CD4-positive, alpha-beta T cell treated with Interferon gamma for 1 hour (primary cell): ENCODE results near the gene RMRP.
"Not testable (repeated sequence)": the region's sequence is repeated elsewhere in the genome, so short reads cannot be mapped to it uniquely, and the experiment has no call there.

Source experiments
- DNase-seq: peaks from one replicate; pipeline ENCODE4 v3.0.0-alpha.2; 2020

The RMRP gene

DNA sequence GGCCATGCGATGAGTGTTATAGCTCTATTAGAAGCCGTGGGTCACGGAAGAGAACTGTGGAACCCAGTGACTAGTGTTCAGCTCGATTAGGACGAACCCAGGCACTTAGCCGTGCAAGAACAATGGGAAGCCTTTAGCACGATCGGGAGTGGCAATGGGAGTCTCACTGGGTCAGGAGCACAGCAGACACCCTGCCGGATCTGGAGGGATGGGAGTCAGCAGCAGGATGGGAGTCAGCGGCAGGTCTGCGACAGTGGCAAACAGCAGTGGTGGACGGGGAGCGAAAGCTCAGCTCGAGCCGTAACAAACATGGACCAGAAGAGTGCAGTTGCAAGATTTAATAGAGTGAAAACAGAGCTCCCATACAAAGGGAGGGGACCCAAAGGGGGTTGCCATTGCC lies 17.4 kb downstream of the RMRP start:
- not testable (repeated sequence) for DNase-seq

DNA sequence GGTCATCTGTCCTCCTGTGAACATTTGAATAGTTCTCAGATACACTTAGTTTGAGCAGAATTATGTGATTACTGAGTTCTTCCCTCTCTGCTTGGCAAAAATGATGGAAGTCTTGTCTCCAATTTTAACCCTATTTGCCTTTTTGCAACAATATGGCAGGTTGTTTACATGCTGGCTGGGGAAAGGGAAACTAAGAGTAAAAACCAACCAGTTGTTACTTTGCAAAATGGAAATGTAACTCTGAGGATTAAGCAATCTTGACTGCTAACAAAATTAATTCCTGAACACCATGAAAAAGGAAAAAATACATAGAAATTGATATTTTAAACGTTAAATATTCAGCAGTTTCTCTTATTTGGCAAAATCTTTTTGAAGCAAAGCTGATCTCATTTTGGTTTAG lies 18.2 kb downstream of the RMRP start:
- no peak for DNase-seq

DNA sequence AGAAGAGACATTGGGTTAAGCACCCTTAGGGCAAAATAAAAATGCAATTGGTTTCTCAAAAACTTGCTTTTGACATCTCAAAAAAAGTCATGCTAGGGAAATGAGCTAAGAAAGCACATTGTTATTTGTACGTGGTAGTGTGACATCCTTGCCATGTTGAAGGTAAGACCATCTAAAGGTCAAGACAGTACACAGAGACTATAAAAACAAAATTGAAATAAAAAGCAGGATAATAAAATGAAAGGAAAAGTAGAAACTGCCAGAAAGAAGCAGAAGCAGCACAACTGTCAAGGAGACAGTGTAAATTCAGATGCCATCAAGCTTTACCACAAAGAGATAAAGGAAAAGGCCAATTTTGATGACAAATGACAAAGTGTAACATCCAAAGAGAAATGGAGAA lies 18.6 kb downstream of the RMRP start:
- DNase-seq = not testable (repeated sequence)

DNA sequence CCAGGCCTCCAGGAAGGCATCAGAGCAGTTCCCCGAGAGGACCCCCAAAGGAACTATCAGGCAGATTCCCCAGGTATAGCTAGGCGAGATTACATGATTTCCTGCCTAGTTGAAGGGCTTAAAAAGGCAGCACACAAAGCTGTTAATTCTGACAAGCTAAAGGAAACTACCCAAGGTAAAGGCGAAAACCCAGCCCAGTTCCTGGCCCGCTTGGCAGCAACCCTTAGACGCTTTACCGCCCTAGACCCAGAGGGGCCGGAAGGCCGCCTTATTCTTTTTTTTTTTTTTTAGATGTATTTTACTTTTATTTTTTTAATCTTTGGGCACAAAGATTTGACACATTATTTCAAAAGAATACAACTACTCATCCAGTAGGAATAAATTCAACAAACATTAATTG lies 19.1 kb downstream of the RMRP start:
- DNase-seq = peak; percentile 54

DNA sequence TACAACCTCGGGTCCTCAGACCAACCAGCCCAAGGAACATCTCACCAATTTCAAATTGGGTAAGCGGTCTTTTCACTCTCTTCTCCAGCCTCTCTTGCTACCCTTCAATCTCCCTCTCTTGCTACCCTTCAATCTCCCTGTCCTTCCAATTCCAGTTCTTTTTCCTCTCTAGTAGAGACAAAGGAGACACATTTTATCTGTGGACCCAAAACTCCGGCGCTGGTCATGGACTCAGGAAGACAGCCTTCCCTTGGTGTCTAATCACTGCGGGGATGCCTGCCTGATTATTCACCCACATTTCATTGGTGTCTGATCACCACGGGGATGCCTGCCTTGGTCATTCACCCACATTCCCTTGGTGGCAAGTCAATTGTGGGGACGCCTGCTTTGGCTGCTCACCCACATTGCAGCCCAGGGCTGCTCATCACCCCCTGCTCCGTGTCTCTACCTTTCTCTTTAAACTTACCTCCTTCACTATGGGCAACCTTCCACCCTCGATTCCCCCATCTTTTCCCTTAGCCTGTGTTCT lies 20.3 kb downstream of the RMRP start:
- DNase-seq = not testable (repeated sequence)

DNA sequence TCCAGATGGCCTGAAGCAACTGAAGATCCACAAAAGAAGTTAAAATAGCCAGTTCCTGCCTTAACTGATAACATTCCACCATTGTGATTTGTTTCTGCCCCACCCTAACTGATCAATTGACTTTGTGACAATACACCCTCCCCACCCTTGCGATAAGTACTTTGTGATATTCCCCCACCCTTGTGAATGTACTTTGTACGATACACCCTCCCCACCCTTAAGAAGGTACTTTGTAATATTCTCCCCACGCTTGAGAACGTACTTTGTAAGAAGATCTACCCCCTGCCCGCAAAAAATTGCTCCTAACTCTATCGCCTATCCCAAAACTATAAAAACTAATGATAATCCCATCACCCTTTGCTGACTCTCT lies 21.0 kb downstream of the RMRP start:
- DNase-seq = not testable (repeated sequence)

DNA sequence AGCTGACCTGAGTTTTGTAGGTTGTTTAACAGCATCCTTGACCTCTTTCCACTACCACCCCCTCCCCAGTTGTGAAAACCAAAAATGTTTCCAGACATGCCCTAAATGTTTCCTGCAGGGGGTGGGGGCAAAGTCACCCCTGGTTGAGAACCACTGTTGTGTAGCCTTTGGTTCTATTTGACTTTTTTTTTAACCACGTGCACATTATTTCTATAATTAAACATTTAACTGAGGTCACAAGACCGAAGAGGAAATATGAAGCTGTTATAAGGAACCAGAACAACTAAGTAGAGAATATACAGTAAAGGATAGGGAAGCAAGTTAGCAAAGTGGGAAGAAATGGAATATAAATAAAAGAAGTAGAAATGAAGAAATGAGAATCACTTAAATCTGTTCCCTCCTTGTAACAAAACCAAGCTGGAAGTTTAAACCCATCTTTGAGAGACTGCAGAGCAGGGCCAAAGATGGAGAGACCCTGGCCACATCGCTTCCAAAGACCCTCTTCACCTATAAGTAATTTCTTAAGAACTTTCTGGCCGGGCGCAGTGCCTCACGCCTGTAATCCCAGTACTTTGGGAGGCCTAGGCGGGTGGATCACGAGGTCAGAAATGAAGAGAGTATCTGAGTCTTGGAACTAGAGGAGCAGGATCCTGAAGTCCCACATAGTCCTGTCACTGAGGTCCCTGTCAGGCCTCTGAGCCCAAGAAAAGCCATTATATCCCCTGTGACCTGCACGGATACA lies 21.5 kb downstream of the RMRP start:
- DNase-seq = no peak

DNA sequence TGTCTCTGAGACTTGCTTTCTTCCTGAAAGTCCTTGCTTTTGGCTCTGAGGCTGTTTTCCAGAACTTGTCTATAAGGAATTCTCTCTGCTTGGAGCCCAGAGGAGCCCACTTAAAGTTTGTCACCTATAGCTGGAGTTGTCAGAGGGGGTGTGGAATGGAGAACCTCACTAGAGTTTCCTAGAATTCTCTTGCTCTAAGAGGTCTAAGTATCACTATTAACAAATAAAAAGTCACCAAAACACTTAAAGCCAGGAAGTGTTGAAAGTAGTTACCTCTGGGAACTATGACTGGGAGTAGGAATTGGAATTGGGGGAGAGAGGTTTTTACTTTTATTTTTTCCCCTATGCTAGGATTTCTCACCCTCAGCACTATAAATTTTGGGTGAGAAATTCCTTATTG lies 22.1 kb downstream of the RMRP start:
- no peak for DNase-seq

DNA sequence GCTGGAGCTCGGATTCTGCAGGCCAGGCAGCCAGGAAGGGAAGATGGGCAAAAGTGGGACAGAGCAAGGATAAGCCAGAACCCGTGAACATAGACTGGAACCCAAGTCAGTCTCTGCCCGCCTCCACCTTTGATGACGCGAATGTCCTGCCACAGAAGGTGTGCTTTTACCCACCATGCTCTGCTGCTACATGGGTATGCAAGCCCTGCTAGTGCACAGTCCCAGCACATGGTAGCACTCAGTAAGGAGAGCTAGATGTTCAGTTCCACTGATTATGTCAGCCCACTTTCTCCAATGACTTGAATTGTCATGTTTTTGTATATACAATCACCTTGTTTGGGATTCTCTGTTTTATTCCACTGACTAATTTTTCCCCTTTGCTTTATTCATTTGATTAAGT lies 28.2 kb downstream of the RMRP start:
- no peak for DNase-seq

DNA sequence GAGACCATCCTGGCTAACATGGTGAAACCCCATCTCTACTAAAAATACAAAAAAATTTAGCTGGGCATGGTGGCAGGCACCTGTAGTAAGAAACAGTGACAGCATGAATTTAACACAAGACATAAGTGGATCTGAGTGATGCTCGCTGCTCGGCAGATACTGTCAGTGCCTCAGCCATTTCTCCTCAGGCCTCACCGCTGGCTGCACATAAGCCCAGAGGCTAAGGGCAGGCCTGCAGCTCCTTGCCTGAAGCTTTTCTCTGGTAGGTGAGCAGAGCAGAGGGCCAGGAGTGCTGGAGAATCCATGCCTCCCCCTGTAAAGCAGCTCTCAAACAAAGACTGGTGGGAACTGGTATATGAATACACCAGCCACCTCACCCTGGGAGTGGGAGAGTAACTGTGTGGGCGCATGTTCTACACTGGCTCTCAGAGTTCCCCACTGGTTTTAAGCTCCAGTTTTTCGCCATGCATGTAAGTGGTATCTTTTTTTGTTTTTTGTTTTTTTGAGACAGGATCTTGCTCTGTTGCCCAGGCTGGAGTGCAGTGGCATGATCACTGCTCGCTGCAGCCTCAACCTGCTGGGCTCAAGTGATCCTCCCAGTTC lies 29.3 kb downstream of the RMRP start:
- no peak for DNase-seq

DNA sequence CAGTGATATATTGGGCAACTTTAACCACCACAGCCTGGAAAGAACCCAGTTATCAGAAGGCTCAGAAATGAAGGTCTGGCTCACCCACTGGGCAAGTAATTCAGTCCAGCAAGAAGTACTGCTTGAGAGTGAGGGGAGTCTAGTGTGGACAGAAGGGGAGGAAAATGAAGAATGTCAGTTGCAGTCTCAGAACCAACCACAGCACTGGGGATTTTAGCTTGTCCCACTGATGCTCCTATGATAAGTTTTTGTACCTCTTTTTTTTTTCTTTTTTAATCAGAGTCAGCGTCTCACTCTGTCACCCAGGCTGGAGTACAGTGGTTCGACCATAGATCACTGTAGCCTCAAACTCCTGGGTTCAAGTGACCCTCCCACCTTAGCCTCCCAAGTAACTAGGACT lies 30.2 kb downstream of the RMRP start:
- no peak for DNase-seq

DNA sequence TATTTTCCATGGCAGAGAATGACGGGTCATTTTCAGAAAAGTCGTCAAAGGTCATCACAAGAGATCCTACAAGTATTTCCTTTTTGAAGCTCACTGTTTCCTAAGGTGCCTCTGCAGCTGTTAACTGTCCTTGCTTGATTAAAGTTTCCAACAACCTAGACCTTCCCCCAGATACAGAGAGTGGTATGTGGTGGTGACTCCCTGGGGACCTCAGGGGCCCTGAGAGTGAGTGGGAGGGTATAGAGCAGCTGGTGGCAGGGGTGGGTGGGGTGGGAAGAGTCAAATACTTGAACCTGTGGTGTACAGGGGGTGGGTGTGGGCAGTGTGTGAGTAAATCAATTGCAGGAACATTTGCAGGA lies 38.0 kb downstream of the RMRP start:
- peak; percentile 58 for DNase-seq

DNA sequence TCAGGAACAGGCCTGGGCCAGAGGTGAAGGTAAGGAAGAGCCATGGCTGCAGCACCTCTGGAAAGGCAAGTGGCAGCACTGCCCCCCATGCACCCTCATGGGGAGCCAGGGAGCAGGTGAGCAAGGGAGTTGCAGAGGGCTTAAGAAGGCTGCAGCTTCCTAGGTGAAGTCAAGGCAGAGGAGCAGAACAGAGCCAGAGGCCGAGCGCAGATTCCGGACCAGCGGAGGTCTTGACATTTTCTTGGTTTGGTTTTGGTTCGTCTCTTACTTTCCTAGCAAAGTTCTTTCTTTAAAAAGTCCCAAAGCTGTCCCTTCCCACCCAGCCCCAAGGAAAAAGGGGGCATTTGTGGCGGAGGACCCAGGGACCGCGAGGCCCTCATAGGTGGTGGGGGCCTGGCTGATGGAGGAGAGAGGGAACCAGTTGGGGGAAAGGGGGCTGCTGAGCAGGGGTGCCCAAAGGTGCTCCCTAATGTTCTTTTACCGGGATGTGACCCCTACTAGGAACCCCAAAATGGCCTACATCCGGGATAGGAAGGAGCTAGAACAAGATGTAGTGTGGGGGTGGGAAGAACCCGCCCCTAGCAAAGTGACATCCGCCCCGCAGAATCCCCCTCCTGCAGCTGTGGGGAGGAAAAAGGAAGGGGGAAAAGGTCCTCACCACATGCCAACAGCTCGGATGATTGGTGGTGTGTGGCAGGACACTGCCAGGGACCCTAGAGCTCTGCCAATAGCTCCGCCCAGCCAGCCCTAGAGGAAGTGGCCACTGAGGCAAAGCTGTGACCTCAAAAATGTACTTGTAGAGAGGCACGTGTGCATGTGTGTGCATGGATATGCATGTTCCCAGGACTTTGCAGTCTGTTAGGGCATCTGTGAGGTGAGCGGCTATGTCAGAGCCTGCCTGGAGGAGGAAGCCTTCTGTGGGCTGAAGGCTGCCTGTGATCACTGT lies 38.7 kb downstream of the RMRP start:
- peak; percentile 72 for DNase-seq

DNA sequence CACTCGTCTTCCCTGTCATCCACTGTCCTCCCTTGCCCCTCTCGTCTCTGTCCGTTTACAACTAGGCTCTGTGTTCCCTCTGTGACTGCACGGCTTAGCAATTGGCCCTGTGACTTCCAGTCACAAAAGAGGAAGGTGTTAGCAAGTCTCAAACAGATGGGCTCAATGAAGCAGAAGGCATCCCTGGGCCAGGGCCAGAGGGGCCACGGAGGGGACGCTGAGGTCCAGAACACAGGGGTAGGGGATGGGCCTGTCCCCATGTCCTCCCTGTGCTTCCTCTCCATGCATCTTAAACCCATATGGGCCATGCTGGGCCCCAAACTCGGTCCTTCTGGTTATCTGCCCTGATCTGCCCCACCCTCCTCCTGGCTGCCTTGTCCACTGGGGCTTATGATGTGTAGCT lies 39.5 kb downstream of the RMRP start, which contains the start of gene CD72:
TSS of gene CD72 (minus strand) at position 89 of the 403 bp plus-strand sequence. CDS start 110 bp downstream, outside the sequence.
- peak; percentile 46 for DNase-seq

DNA sequence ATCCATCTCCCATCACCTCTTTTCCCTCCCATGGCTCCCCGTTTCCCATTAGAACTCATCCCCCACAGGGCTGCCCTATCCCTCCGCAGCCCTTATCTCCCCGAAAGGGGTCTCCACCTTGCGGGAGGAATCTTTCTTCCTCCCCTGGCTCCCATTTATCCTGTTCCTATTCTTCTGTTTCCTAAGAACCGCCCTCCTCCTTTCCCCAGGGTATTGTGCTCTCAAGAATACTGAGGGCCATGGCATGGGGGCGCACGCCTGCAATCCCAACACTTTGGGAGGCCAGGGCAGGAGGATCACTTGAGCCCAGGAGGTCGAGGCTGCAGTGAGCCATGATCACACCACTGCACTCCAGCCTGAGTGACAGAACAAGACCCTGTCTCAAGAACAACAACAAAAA lies 40.3 kb downstream of the RMRP start:
- DNase-seq = no peak

DNA sequence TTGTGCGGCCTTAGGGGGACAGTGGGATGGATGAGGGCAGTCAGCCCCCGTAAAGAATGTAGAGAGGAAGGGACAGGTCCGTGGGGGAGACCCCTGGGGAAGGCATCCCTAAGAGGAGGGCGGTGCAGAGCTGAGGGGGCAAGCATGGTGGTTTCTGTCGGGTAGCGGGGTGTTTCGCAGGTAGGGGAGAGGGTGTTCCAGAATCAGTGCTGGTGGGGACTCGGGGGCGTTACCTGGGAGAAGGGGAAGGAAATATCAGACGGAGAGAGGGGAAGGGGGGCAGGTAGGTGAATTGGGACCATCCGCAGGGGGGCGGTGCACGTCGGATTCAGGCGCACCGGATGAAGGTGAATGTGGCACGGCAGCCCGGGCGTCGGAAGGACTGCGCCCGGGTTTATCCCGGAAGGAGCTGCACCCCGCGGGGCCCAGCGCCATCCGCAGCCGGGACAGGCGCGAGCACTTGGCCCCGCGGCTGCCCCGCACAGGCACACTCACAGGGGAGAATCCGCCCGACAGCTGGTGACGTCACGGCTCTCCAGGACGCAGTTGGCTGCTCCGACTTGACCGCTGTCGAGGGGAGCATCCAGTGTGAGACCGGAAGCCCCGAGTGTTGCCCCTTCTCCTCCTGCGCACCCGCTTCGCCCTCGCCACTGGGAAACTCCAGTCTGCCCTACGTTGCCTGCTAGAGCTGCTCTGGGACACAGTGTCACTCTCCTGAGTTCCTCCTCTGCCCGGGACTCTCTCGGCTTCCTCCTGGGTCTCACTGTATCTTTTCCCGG lies 40.9 kb downstream of the RMRP start:
- DNase-seq = peak; percentile 87

DNA sequence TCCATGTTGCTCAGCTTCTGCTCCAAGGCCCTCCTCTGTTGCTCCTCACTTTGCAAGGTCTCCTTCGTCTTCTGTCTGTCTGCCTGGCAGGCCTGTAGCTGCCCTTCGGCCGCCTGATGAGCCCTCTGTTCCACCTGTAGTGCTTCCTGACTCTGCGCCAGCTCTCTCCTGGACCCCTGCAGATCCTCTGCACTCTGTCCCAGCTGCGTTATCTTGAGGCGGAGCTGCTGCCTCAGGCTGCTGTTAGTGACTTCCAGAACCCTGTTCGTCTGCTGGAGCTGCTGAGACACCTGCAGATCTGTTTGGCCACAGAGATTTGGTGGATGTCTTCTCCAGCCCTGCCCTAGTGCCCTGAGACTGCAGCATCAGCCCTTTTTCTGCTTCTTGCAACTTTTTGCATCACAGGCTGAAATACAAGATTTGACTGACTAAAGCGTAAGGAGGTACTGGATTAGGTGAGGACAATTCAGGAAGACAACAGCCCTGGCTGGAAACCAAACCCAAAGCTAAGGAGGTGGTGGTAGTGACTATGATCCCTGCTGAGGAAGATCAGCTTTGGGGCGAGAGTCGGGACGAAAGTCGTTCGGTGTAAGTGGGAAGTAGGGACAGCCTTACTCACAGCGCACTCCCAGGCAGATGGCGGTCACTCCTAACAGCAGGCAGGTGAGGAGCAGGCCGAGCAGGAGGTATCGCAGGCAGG lies 41.7 kb downstream of the RMRP start:
- DNase-seq = no peak

DNA sequence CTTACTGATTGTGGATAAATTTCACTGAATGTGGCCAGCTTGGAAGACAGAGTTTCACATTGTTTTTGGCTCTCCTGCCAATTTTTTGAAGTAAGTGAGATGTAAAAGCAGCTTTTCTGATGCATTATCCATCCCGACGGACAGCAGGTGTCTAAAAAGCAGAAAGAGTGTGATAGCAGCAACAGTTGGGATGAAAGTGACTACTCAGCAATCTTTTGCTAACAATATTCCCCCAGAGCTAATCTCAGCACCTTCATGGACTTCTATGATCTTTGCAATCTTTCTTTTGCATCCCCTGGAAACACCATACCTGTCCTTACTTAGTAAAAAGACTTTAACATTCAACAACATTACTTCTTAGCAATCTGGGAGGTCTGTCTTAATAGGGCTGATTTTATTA lies 45.0 kb downstream of the RMRP start:
- DNase-seq = no peak

DNA sequence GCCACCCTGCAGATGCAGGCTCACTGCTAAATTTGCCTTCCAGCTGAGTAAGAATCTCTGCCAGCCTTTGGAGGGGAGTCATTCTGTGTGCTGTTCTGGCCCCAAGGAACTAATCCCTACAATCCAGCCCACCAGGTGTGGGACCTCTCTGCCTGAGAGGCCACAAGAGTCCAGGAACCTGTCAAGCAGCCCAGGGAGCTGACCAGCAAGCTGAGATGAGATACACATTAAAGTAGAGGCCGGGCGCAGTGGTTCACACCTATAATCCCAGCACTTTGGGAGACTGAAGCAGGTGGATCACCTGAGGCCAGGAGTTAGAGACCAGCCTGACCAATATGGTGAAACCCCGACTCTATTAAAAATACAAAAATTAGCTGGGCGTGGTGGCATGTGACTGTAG lies 45.8 kb downstream of the RMRP start:
- not testable (repeated sequence) for DNase-seq

DNA sequence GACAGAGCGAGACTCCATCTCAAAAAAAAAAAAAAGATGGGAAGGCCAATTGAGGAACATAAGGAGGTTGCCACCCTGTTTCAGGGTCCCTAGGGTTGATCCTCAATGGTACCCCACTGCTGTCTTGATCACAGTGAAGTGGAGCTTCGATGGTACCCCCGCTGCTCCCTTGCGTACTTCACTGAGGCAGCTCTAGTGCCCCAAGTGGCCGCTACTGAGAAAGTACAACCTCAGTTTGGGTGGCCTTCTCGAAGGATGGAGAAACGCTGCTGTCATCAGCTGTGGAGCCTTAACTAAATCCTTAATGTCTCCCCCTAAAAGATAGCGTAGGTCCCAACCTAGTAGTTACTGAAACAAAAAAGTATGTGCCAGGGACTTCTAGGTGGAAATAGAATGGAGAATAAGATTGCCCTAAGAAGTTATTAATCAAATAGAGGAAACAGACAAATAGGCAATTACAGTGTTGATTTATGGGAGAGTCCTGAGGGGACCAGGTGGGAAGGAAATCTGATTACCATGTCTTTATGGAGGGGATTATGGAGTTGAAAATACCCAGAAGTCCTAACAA lies 46.5 kb downstream of the RMRP start:
- DNase-seq = peak; percentile 58

DNA sequence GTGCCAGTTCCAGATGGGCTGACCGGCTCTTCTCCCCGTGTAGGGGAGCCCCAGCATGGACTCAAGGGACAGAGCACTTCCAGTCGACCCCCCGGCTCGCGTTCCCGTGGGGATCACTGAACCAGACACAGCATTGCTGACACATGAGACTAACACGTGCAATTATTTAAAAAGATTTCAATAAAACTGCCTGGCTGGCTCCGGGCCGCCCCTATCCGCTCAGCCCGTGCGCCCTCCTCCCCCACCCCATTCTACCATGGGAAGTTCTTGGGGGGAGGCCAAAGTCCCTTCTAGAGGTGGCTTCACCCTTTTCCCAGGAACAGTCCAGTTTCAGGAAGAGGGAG lies 48.0 kb downstream of the RMRP start:
- DNase-seq = no peak
